T-helper 2 cell (primary cell): Measurements from ENCODE around the gene TNFAIP3.
"Not testable (repeated sequence)": the region's sequence is repeated elsewhere in the genome, so short reads cannot be mapped to it uniquely, and the experiment has no call there.

Experiments used
- DNase-seq, 5 experiments: peaks; one replicate each; pipeline versions ENCODE4 v3.0.0 to v3.0.0-alpha.2; 2012 to 2022
- total RNA-seq, 2 donors: gene quantifications; one replicate each; lab custom pipeline; 2026; lab: John Stamatoyannopoulos, UW

Gene TNFAIP3
- 4,111 to 11,126 reads per million in 2 donors for total RNA-seq

DNA sequence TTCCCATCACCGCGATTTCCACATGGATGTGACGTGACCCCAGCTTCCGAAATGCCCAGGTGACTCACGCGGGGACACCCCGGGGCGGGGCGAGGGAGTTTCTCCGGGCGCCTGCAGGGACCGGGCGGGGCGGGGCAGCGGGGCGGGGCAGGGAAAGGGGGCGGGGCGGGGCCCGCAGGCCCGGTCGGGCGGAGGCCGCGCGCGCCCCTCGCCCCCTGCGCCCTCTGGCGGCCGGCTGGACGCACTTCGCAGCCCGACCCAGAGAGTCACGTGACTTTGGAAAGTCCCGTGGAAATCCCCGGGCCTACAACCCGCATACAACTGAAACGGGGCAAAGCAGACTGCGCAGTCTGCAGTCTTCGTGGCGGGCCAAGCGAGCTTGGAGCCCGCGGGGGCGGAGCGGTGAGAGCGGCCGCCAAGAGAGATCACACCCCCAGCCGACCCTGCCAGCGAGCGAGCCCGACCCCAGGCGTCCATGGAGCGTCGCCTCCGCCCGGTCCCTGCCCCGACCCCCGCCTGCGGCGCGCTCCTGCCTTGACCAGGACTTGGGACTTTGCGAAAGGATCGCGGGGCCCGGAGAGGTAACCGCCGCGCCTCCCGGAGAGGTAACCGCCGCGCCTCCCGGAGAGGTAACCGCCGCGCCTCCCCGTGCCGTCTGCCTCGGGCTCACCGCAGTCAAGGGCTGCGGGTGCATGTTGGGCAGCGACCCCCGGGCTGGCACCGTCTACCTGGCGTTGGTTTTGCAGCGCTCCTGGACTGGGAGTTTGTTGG is at the start of gene TNFAIP3:
Gene TNFAIP3 (plus strand): TSS at position 346 of the 771 bp plus-strand sequence. CDS start 3,969 bp downstream, outside the sequence.
- peak; percentile 91 to 97 (median 93) for DNase-seq

DNA sequence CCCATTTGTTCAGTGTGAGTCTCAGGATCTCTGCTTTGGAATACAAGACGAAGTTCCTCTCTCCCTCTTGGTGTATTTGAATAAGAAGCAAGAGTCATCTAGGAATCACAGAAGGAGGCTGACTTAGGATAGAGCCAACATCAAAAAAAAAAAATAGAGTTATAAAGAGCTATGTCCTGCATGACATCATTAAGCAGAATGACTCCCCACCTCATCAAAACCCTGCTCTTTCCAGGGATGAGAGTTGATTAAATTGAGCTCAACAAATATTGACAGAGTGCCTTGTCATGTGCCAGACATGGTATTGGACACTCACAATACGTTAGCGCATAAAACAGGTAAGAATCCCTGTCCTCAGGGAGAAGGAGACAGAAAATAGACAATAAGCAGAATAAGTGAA is 48.6 kb upstream of the TNFAIP3 start:
- no peak for DNase-seq

DNA sequence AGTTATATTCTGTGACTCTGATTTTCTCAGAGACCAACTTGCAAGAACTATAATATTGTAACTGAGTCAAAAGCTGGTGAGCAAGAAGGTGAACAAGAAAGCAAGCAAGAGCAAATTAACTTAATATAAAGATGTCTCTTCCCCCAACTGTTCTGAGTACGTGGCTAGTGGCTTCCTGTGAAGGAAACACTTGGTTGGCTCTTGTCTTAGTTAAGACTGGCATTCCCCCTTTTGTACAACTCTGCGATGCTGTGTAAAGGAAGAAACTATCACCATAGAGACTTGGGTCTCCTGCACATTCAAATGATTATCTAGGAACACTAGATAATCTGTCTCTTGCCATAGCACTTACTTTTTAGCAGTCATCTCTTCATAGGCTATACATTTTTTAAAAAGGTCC is 47.3 kb upstream of the TNFAIP3 start:
- peak in 3 of 5 experiments; percentile 13 to 83 (median 67) for DNase-seq

DNA sequence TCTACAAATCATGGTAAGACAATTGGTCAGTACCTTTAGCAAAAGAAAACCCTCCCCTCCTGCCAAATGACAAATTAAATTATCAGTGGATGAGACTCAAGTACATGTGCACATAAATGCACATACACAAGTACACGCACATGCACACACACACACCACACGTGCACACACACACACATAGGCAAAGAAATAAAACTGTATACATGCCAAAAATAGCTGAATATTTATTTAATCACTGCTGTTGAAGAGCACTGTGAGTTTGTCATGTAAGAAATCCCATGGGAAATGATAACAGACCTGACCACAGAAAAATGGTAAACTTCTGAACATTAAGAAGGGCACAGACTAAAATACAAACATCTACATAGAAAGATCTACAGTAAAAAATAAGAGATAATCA is 46.6 kb upstream of the TNFAIP3 start:
- DNase-seq, result no peak

DNA sequence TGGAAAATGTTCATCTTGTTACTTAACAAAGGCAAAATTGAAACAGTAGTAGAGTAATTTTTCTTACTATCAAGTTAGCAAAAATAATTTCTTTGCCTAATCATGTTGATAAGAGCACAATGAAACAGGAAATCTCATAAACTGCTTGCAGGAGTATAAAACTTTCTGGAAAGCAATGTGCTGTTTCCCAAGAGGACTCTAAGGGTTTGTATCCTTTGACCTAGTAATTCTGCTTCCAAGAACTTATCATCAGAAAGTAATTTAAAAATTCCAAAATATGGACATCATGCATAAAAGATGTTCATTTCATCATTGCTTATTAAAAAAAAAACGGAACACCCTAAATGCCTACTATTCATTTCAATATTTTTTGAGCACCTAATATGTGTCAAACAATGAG is 46.1 kb upstream of the TNFAIP3 start:
- no peak for DNase-seq

DNA sequence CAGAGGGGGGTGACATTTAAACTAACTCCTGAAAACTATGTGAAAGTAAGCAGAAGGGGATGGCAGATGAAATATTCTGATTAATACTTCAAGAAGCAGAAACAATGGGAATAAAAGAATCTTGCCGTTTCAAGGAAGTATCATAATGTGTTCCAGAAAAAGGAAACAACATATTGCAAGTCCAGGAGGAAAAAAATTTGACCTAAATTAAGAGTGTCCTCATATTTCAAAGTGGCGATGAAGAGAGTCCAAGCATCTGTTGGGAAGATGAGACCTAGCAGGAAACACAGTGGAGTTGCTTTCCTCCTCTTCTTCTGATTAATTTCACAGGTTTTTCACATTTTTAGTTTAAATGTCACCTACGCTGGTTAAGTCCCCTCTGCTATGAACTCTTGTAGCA is 45.6 kb upstream of the TNFAIP3 start:
- no peak for DNase-seq

DNA sequence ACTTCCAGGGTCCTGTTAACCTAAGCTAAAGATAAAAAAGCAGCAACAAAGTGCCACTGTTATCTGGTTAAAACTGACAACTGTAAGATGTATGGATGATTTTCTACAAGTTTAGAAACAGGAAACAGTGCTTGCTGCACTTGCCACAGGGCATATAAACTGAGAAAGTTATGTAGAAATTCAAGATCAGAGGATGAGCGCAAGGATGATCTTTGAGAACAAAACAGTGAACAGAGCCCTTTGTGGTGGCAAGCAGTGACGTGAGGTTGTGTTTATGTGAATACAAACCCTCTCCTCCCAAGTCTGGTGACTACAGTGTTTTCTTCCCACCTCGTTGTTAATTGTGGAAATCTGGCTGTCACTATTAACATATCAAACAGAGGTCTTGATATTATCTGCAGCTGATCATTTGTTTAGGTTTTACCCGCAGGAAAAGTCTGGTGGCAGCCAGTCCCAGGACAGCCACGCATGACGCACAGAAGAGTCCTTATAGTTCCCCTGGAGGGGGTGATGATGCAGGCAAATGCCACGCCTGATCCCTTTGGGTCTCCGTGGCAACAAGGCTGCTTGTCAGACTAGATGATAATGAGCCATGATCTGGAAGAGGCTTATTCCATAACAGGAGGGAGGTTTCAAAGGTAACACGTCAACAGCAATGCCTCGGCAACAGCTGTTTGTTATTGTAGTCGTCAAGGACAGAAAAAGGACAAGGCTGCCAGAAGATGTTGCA is 43.1 kb upstream of the TNFAIP3 start:
- peak; percentile 57 to 97 (median 89) for DNase-seq

DNA sequence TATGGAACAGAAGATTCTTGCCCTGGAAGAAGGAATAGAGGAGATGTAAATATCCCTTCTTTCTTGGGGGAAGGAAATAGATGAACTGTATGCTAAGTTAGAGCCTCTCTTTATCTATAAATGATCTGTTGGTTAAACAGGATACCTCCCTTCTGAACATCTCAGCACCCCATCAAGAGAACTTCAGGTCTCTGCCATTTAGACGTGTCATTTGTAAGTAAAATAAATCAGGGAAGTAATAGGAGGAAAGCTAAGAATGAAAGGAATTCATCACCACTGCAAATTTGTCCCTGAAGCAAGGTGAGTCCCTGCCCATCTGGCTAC is 42.5 kb upstream of the TNFAIP3 start:
- DNase-seq, result no peak

DNA sequence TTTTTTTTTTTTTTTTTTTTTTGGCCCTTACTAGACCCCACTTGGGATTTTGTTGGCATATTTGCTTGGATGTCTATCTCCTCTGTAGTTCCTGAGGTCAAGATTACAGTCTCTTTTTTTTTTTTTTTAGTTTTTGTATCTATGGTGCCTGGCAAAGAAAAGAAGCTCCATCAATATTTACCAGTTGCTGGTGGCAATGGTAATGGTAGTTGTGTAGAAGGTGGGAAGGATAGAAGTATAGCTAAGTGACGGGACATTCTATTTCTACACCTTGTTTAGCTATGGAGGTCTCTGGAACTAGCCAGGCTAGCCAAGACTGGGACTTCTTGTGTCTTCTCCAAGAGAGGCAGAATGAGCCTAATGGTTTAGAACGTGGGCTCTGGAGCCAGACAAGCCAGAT is 42.2 kb upstream of the TNFAIP3 start:
- DNase-seq, result no peak

DNA sequence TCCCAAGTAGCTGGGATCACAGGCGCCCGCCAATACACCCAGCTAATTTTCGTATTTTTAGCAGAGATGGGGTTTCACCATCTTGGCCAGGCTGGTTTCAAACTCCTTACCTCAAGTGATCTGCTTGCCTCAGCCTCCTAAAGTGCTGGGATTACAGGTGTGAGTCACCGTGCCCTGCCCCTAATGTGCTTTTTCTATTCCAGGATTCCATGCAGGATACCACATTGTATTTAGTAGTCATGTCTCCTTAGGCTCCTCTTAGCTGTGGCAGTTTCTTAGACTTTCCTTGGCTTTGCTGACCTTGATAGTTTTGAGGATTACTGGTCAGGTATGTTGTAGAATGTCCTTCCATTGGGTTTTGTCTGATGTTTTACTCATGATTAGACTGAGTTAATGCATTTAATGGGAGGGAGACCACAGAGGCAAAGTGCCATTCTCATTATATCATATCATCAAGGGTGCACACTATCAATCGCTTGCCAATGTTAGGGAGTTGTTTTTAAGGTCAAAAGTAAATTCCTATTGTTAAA is 39.6 kb upstream of the TNFAIP3 start:
- DNase-seq, result no peak

DNA sequence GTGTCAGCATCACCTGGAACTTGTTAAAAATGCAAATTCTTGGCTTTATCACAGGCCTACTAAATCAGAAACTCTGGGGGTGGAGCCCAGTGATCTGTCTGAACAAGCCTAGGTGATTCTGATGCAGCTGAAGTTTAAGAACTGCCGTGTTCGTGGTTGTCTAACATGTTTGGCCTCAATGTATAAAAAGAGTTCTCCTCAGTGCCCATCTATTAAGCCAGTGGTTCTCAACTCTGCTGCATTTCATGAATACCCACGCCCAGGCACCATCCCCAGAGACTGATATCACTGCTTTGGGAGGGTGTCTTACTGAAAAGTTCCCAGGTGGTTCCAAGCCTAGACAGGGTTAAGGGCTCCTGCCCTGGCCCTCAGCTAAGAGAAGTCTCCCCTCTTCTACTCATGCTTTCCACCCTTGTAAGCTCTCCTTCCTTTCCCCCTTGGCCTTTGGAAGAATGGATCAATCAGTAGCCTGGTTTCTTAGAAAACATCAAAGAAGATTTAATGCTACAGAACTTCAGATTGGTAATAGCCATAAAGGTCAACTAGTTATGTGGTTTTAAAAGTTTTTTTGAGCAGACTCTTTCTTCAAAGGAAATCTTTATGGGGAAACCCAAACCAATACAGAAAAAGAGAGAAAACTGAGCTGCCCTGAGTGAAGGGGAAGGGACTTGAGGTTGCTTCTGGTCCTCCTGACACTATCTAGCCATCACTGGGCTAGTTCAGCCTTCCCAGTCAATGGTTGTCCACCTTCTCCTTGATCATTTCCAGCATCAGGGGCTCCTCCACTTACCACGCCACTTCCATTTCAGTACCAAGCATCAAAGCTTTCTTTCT is 38.9 kb upstream of the TNFAIP3 start:
- peak in 2 of 5 experiments; percentile 20 to 85 for DNase-seq

DNA sequence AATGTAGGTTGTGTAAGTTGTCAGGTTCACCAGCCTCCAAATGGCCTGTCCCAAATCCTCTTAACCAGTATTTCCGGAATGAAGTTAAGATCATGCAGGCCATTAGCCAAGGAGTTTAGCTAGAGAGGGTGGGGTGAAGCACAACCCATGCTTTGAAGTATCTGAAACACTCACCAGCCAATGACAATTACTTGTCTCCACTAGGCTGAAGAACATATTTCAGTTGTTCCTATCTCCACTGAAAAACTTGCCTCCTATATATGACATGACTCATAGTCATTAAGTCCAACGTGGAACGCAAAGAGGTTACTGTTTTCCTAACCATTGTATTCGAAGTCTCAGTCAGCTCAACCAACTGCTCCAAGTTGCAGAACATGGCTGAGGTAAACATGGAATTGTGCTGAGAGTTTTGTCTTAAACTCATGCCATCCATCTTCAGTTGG is 37.4 kb upstream of the TNFAIP3 start:
- no peak for DNase-seq

DNA sequence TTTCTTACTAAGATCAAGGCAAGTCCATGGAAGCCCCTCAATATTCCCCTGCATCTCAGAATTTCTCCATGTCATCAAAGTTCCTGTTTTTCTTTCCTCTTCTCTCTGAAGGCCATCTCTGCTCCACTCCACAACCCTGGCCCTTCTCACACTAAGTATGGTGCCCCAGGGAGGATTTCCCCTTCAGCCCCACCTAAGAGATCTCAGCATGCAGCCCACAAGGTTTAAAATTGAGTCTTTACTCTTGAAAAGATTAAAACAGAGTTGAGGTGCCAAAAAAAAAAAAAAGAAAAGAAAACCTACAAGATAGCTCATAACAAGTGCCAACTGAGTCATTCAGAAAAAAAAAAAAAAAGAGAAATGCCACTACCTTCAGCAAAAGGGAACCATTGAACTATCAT is 36.5 kb upstream of the TNFAIP3 start:
- DNase-seq, result peak in 1 of 5 experiments; percentile 76

DNA sequence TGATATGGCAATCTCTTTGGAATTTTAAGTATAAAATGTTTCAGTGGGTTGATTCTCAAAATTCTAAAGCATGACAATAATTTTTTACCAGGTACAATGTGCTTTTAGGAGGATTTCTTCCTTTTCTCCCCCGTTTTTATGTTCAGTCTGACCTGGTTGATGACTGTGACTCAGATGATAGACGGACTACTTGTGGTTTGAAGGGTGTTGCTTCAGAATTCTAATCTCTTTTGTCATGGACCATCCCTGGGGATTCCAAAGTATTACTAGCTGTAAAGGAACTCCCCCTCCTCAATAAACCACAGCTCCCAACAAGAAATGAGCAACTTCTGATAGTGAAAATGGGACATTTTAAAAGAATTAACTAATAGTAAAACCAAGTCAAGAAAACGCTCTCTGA is 34.9 kb upstream of the TNFAIP3 start:
- no peak for DNase-seq

DNA sequence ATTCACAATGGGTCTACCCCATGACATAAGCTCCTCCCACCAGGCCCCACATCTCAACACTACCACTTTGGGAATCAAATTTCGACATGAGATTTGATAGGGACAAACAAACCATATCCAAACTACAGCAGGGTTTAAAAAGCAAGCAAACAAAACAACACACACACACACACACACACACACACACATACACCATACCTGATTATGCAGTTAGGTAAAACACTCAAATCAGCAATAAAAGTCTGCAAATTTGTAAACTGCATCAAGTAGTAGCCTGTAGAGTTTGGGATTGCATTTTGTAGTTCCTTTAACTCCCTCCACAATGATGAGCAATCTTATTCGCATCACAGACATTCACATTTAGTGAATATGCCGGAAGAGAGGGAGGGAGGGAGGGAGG is 32.6 kb upstream of the TNFAIP3 start:
- no peak for DNase-seq

DNA sequence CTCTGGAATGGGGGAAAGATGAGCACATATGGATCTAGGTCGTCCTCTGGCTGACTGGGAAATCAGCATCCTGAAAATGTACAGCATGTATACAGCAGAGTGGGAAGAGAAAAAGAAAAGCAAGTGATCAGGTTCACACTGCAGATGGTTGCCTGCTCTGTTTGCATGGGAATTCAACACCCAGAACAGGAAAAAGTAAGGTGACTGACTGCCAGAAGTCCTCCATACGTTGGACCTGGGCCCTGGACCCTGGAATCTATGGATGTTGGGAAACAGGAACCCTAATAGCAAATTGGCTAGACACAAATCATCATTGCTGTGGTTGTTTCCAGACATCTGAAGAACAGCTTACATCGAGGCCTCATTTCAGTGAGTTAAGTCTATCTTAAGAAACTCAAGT is 30.3 kb upstream of the TNFAIP3 start:
- DNase-seq, result no peak

DNA sequence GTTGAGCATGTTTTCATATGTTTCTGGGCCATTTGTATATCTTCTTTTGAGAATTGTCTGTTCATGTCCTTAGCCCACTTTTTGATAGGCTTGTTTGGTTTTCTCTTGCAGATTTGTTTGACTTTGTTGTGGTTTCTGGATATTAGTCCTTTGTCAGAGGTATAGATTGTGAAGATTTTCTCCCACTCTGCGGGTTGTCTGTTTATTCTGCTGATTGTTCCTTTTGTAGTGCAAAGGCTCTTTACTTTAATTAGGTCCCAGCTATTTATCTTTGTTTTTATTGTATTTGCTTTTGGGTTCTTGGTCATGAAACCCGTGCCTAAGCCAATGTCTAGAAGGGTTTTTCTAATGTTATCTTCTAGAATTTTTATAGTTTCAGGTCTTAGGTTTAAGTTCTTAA is 29.0 kb upstream of the TNFAIP3 start:
- DNase-seq, result peak in 1 of 5 experiments; percentile 57

DNA sequence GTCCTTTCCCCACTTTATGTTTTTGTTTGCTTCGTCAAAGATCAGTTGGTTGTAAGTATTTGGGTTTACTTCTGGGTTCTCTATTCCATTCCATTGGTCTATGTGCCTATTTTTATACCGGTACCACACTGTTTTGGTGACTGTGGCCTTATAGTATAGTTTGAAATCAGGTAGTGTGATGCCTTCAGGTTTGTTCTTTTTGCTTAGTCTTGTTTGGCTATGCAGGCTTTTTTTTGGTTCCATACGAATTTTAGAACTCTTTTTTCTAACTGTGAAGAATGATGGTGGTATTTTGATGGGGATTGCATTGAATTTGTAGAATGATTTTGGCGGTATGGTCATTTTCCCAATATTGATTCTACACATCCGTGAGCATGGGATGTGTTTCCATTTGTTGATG is 28.5 kb upstream of the TNFAIP3 start:
- DNase-seq, result not testable (repeated sequence)

DNA sequence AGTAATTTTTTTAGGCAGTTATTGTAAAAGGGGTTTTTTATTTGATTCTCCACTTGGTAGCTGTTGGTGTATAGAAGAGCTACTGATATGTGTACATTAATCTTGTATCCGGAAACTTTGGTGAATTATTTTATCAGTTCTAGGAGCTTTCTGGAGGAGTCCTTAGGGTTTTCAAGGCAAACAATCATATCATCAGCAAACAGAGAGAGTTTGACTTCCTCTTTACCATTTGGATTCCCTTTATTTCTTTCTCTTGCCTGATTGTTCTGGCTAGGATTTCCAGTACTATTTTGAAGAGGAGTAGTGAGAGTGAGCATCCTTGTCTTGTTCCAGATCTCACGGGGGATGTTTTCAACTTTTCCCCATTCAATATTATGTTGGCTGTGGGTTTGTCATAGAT is 28.0 kb upstream of the TNFAIP3 start:
- no peak for DNase-seq

DNA sequence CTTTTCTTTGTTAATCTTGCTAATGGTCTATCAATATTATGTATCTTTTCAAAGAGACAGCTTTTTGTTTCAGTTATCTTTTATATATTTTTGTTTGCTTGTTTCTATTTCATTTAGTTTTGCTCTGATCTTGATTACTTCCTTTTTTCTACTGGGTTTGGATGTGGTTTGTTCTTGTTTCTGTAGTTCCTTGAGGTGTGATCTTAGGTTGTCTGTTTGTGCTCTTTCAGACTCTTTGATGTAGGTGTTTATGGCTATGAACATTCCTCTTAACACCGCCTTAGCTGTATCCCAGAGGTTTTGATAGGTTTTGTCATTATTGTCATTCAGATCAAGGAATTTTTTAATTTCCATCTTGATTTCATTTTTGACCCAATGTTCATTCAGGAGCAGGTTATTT is 26.8 kb upstream of the TNFAIP3 start:
- DNase-seq, result peak in 1 of 5 experiments; percentile 32

DNA sequence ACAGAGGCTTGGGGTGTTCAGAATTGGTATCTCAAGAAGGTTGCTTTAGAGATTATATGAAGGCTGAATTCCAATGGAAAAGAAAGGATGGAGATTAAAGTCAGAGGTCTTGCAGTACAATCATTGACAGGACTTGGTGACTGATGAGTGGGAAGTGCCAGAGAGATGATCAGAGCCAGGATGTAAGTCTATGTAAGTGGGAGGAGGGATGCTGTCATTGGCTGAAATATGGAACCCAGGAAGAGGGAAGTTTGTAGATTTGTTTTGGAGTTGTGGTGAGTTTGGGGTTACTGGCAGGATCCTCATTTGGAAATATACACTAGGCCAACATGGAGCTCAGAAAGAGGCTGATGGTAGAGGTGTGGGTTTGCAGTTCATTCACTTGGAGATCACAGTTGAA is 23.8 kb upstream of the TNFAIP3 start:
- no peak for DNase-seq

DNA sequence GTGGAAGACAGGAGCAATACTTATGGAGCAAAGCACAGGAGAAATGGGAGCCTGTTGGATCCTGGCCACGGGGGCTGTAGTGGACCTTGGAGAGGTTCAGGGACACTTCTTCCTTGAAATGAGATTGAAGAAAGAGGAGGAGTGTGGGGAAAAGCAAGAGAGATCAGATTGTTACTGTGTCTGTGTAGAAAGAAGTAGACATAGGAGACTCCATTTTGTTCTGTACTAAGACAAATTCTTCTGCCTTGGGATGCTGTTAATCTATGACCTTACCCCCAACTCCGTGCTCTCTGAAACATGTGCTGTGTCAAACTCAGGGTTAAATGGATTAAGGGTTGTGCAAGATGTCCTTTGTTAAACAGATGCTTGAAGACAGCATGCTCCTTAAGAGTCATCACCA is 22.7 kb upstream of the TNFAIP3 start:
- not testable (repeated sequence) for DNase-seq

DNA sequence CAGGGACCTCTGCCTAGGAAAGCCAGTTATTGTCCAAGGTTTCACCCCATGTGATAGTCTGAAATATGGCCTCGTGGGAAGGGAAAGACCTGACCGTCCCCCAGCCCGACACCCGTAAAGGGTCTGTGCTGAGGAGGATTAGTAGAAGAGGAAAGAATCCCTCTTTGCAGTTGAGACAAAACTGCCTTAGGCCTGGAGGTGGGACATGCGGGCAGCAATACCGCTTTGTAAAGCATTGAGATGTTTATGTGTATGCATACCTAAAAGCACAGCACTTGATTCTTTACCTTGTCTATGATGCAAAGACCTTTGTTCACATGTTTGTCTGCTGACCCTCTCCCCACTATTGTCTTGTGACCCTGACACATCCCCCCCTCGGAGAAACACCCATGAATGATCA is 22.3 kb upstream of the TNFAIP3 start:
- not testable (repeated sequence) for DNase-seq
